Measurements from ENCODE around the gene PTPRG. TPM values are rescaled to one million over a fixed set of nuclear protein-coding genes. Genes with fewer than 3 reads are reported as not detected.

The PTPRG gene
- total and polyA plus RNA-seq, 2 experiments from 2014 or later: 24.4 to 131 TPM

GRCh38 chr3:62238003-62238402 lies 676.6 kb downstream of the PTPRG start:
- Histone ChIP-seq H3K4me1 (ENCODE audit: insufficient read depth) (peaks cover 18% of the 10 kb centered on the region), H3K79me2 (replicated peaks; ENCODE audit: insufficient read depth) (no peaks in the 10 kb centered on the region), H4K20me1 (replicated peaks; ENCODE audit: insufficient read depth) (peaks cover 12% of the 10 kb centered on the region; the same call in 1 of the 2 replicates), H3K4me2 (no peak overlapping the region), H2AFZ (no peak overlapping the region), H3K9me2 (ENCODE audit: insufficient read depth) (no peaks in the 10 kb centered on the region), H3K36me3 (ENCODE audit: insufficient read depth) (no peaks in the 10 kb centered on the region), H3K27me3 (ENCODE audit: insufficient read depth) (no peaks in the 10 kb centered on the region), H3F3A (replicated peaks; ENCODE audit: low read depth) (no peaks in the 10 kb centered on the region), H3K27ac (ENCODE audit: low read depth) (no peak overlapping the region), H3K4me3 (no peak overlapping the region)
- H3K4me1 Mint-ChIP-seq: peaks cover 30% of the 10 kb centered on the region
- no peaks in the 10 kb centered on the region for H3K9me3 Mint-ChIP-seq
- no peaks in the 10 kb centered on the region for H3K36me3 Mint-ChIP-seq (ENCODE audit: low read depth)
- peaks cover 4% of the 10 kb centered on the region for H3K27me3 Mint-ChIP-seq (ENCODE audit: insufficient read depth, low read depth, poor library complexity)
- DNase-seq (ENCODE audit: low spot score) (no peak), ATAC-seq (no peak)
- no peak overlapping the region for H3K27ac Mint-ChIP-seq
- TF ChIP-seq NANOG (IDR thresholded peaks at IDR 0.05; ENCODE audit: borderline replicate concordance) (no peak), CTCF (conservative IDR thresholded peaks at IDR 0.05; ENCODE audit: low read depth in 2 of 2) (no peak), EZH2phosphoT487 (IDR thresholded peaks at IDR 0.05; ENCODE audit: unreplicated experiment) (no peak), ZNF462 (CRISPR knock-in tag; IDR thresholded peaks at IDR 0.05) (no peak), CREB1 (CRISPR knock-in tag; IDR thresholded peaks at IDR 0.05; ENCODE audit: low read depth) (no peak), POLR2AphosphoS5 (IDR thresholded peaks at IDR 0.05; ENCODE audit: low read depth) (no peak), EZH2 (IDR thresholded peaks at IDR 0.05; ENCODE audit: low read depth, unreplicated experiment) (no peak), STAT1 (IDR thresholded peaks at IDR 0.05; ENCODE audit: unreplicated experiment) (no peak), REST (IDR thresholded peaks at IDR 0.05; ENCODE audit: unreplicated experiment) (no peak), ETS1 (IDR thresholded peaks at IDR 0.05) (no peak), ZNF331 (CRISPR knock-in tag; IDR thresholded peaks at IDR 0.05; ENCODE audit: low read depth) (no peak), ZNF114 (CRISPR knock-in tag; IDR thresholded peaks at IDR 0.05) (no peak), JUNB (IDR thresholded peaks at IDR 0.05; ENCODE audit: unreplicated experiment) (no peak)
- H3K4me3 Mint-ChIP-seq: no peak overlapping the region

Measured in GM23338 (cell line).